PC-3 (cell line): ENCODE measurements around the gene MTFR1L. TPM values are rescaled to one million over a fixed set of nuclear protein-coding genes. Genes with fewer than 3 reads are reported as not detected.
A peak's percentile ranks its signal among the peaks of the same experiment; 100 is the strongest.

Source experiments
- ATAC-seq: fragments of 200-7000 bp; cut with Tn5 transposase; 2 replicates; pipeline ENCODE4 v1.9.1; 2020; ENCODE audit warnings: mild to moderate bottlenecking, moderate library complexity
- BruUV-seq: library from RNA; stranded (reverse); fragments of 400-500 nt; replicated peaks from 2 replicates; lab custom pipeline; 2021; lab: Mats Ljungman, UMichigan
- CTCF ChIA-PET: fragments of 300-600 bp; sonication (Branson Sonifier 250); formaldehyde crosslinking; loops from one replicate; lab custom pipeline; 2022; ENCODE audit warnings: antibody characterized with exemption; lab: Charles Lee
- POLR2A ChIA-PET: fragments of 300-600 bp; sonication (Branson Sonifier 250); formaldehyde crosslinking; loops from one replicate; lab custom pipeline; 2022; ENCODE audit warnings: antibody characterized with exemption; ENCODE audit not compliant: unreplicated experiment; lab: Charles Lee
- DNase-seq: peaks from one replicate; pipeline ENCODE4 v3.0.0-alpha.2; 2015
- H2AFZ ChIP-seq: fragments of 300-600 bp; sonication (generic); 2 replicates; pipeline ENCODE4 v1.6.0; 2016; ENCODE audit warnings: antibody characterized with exemption, low read length
- H3F3A ChIP-seq: fragments of 300-600 bp; sonication (generic); one replicate; pipeline ENCODE4 v1.6.0; 2017; ENCODE audit warnings: antibody characterized with exemption, low read length, control low read depth, mild to moderate bottlenecking; ENCODE audit not compliant: unreplicated experiment
- H3K27ac ChIP-seq: fragments of 300-600 bp; sonication (generic); 2 replicates; pipeline ENCODE4 v1.5.1; 2016; ENCODE audit warnings: mild to moderate bottlenecking, low read length
- H3K27me3 ChIP-seq: fragments of 300-600 bp; sonication (generic); 2 replicates; pipeline ENCODE4 v1.6.1; 2016; ENCODE audit warnings: low read length, mixed read lengths
- H3K36me3 ChIP-seq: fragments of 300-600 bp; sonication (generic); 2 replicates; pipeline ENCODE4 v1.6.1; 2016; ENCODE audit warnings: low read depth, mixed run types, low read length, mixed read lengths
- H3K4me1 ChIP-seq: fragments of 300-600 bp; sonication (generic); 2 replicates; pipeline ENCODE4 v1.5.1; 2016; ENCODE audit warnings: low read length; ENCODE audit not compliant: insufficient read depth
- H3K4me2 ChIP-seq: fragments of 300-600 bp; sonication (generic); 2 replicates; pipeline ENCODE4 v1.6.0; 2016; ENCODE audit warnings: low read length
- H3K4me3 ChIP-seq: fragments of 300-600 bp; sonication (generic); 2 replicates; pipeline ENCODE4 v1.5.1; 2016; ENCODE audit warnings: mild to moderate bottlenecking, low read length, mixed read lengths
- H3K79me2 ChIP-seq: fragments of 300-600 bp; sonication (generic); 2 replicates; pipeline ENCODE4 v1.6.1; 2017; ENCODE audit warnings: low read length, mixed read lengths
- H3K9ac ChIP-seq: fragments of 300-600 bp; sonication (generic); 2 replicates; pipeline ENCODE4 v1.6.0; 2016; ENCODE audit warnings: mild to moderate bottlenecking, low read length
- H3K9me2 ChIP-seq: fragments of 300-600 bp; sonication (generic); replicated peaks from 2 replicates; pipeline ENCODE4 v1.6.1; 2016; ENCODE audit warnings: mixed run types, low read length, mixed read lengths
- H3K9me3 ChIP-seq: fragments of 300-600 bp; sonication (generic); 2 replicates; pipeline ENCODE4 v1.6.1; 2016; ENCODE audit warnings: low read length, mixed read lengths
- H4K20me1 ChIP-seq: fragments of 300-600 bp; sonication (generic); 2 replicates; pipeline ENCODE4 v1.6.1; 2016; ENCODE audit warnings: low read length, mixed read lengths
- EZH2 ChIP-seq: fragments of 300-600 bp; sonication (generic); IDR thresholded peaks from one replicate; pipeline ENCODE4 v1.6.1; 2017; ENCODE audit warnings: antibody characterized with exemption, mild to moderate bottlenecking, low read length; ENCODE audit not compliant: unreplicated experiment
- intact Hi-C: fragments of 100-400 bp; cut with micrococcal nuclease; formaldehyde crosslinking; loops from 2 replicates; pipeline ENCODE4 v1.9.0; 2023
- total RNA-seq: library from RNA; depleted of rRNA; stranded (reverse); fragments of >200 nt; gene quantifications from 2 replicates; pipeline ENCODE4 v1.2.3, GENCODE V29; 2014
- TF ChIP-seq, protein P1 (sequence below): fragments of 300-600 bp; sonication (generic); conservative IDR thresholded peaks from 2 replicates; pipeline ENCODE4 v1.5.1; 2017; ENCODE audit warnings: antibody characterized with exemption, low read depth, mild to moderate bottlenecking, low read length

MTFR1L gene
- total RNA-seq, 1 experiment from 2014 or later, result 35.6 TPM

- Histone ChIP-seq H3K9me2 (no peaks in the 10 kb centered on the region), H2AFZ (peak overlapping the region; percentile 88), H3K27me3 (no peaks in the 10 kb centered on the region), H3K4me1 (peaks cover 16% of the 10 kb centered on the region; the same call in 1 of the 2 replicates), H3K36me3 (no peaks in the 10 kb centered on the region), H3K9me3 (no peaks in the 10 kb centered on the region), H3F3A (no peaks in the 10 kb centered on the region), H3K27ac (no peak overlapping the region), H3K4me2 (peak overlapping the region; percentile 64), H3K79me2 (peaks cover 6% of the 10 kb centered on the region; the same call in 1 of the 2 replicates), H4K20me1 (no peaks in the 10 kb centered on the region), H3K4me3 (peak overlapping the region; percentile 12; the same call in 1 of the 2 replicates), H3K9ac (0 out of 2 replicates have a peak overlapping the region, but pooled peaks have one; percentile 14)
- DNase-seq, result peak; percentile 16
- ChIA-PET POLR2A (no interaction called here), CTCF (interaction anchor here (1.3 kb wide), 1 partner anchor 187 kb away, joined by 3 read pairs; no protein-coding TSS in a partner anchor)
- intact Hi-C loops, result loop anchor here (1.0 to 10.0 kb wide), 2 partner anchors 101 to 185 kb away; no protein-coding TSS in a partner anchor
- TF ChIP-seq, protein P1, sequence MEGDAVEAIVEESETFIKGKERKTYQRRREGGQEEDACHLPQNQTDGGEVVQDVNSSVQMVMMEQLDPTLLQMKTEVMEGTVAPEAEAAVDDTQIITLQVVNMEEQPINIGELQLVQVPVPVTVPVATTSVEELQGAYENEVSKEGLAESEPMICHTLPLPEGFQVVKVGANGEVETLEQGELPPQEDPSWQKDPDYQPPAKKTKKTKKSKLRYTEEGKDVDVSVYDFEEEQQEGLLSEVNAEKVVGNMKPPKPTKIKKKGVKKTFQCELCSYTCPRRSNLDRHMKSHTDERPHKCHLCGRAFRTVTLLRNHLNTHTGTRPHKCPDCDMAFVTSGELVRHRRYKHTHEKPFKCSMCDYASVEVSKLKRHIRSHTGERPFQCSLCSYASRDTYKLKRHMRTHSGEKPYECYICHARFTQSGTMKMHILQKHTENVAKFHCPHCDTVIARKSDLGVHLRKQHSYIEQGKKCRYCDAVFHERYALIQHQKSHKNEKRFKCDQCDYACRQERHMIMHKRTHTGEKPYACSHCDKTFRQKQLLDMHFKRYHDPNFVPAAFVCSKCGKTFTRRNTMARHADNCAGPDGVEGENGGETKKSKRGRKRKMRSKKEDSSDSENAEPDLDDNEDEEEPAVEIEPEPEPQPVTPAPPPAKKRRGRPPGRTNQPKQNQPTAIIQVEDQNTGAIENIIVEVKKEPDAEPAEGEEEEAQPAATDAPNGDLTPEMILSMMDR, result no peak
- peak; percentile 2; the same call in 1 of the 2 replicates for ATAC-seq
- BruUV-seq, result no TSS peak
These were observed 23.6 kb upstream of the MTFR1L start for GRCh38 chr1:25795946-25796810.

DNA sequence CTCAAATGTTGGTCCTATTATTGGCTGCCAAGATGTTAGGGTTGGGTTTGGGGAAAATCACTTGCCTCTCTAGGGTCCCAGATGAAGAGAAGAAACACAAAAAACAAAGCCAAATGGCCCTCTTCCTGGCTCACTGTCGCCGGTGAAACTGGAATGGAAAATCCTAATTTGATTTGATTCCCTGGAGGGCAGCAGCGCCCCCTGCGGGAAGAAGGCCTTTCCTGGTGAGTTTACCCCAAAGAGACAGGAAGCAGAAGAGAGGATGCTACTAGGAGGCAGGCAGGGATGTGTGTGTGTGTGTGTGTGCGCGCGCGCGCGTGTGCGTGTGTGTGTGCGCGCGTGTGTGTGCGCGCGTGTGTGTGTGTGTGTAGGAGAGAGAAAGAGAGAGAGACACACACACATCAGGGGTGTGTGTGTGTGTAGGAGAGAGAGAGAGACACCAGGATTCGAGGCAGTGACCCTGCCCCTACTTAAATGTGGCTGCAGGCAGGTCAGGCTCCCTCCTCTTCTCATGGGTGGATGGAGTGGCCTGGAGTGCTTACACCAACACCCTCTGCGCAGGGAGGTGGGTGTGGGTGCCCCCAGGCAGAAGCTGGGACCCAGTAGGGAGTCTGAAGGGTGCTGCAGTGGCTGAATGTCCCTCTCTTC, 22.8 kb upstream of the MTFR1L start:
- H3K9me2 ChIP-seq, result no peaks in the 10 kb centered on the region
- H3K9me3 ChIP-seq, result no peaks in the 10 kb centered on the region
- no peaks in the 10 kb centered on the region for H3K36me3 ChIP-seq
- H3K27ac ChIP-seq, result no peak overlapping the region
- POLR2A ChIA-PET, result no interaction called here
- no peaks in the 10 kb centered on the region for H3F3A ChIP-seq
- intact Hi-C loops, result loop anchor here (1.0 to 10.0 kb wide), 2 partner anchors 102 to 186 kb away; no protein-coding TSS in a partner anchor
- H2AFZ ChIP-seq, result peak overlapping the region; percentile 88
- DNase-seq, result peak; percentile 84
- CTCF ChIA-PET, result interaction anchor here (1.3 kb wide), 1 partner anchor 188 kb away, joined by 3 read pairs; no protein-coding TSS in a partner anchor
- H3K4me2 ChIP-seq, result peak overlapping the region; percentile 64
- H3K4me3 ChIP-seq, result peak overlapping the region; percentile 12; the same call in 1 of the 2 replicates
- peaks cover 6% of the 10 kb centered on the region; the same call in 1 of the 2 replicates for H3K79me2 ChIP-seq
- H3K9ac ChIP-seq, result 0 out of 2 replicates have a peak overlapping the region, but pooled peaks have one; percentile 14
- peaks cover 16% of the 10 kb centered on the region; the same call in 1 of the 2 replicates for H3K4me1 ChIP-seq
- TF ChIP-seq EZH2, result no peak
- TF ChIP-seq, protein P1, result peak; percentile 85
- BruUV-seq, result no TSS peak
- ATAC-seq, result peak; percentile 53
- H4K20me1 ChIP-seq, result no peaks in the 10 kb centered on the region
- H3K27me3 ChIP-seq, result no peaks in the 10 kb centered on the region
